Measurements from ENCODE around the gene XKRX. TPM values are rescaled to one million over a fixed set of nuclear protein-coding genes. Genes with fewer than 3 reads are reported as not detected.

XKRX gene
- polyA plus RNA-seq, 4 donors, result 0.08 to 0.43 (median 0.37) TPM

- no peak for DNase-seq (ENCODE audit: low read depth in 4 of 4, low spot score in 3 of 4)
These were observed 24.3 kb downstream of the XKRX start for GRCh38 chrX:100904433-100904832.

GRCh38 chrX:100895365-100896075, 33.2 kb downstream of the XKRX start:
- DNase-seq (ENCODE audit: low read depth in 4 of 4, low spot score in 3 of 4), result no peak

GRCh38 chrX:100883654-100884053, 45.1 kb downstream of the XKRX start:
- DNase-seq (ENCODE audit: low read depth in 4 of 4, low spot score in 3 of 4), result no peak

GRCh38 chrX:100880368-100880767, 48.3 kb downstream of the XKRX start:
- DNase-seq (ENCODE audit: low read depth in 4 of 4, low spot score in 3 of 4), result no peak

- DNase-seq (ENCODE audit: low read depth in 4 of 4, low spot score in 3 of 4), result no peak
These were observed 54.4 kb downstream of the XKRX start, which contains the start of gene NOX1 for GRCh38 chrX:100874325-100874724. Gene NOX1 (minus strand): TSS chrX:100874359. CDS start chrX:100874139, 220 bp downstream.

- no peak for DNase-seq (ENCODE audit: low read depth in 4 of 4, low spot score in 3 of 4)
These were observed 56.8 kb downstream of the XKRX start for GRCh38 chrX:100871594-100872560.

GRCh38 chrX:100870527-100870926, 58.2 kb downstream of the XKRX start:
- no peak for DNase-seq (ENCODE audit: low read depth in 4 of 4, low spot score in 3 of 4)

- DNase-seq (ENCODE audit: low read depth in 4 of 4, low spot score in 3 of 4), result no peak
These were observed 60.4 kb downstream of the XKRX start for GRCh38 chrX:100868273-100868672.

- DNase-seq (ENCODE audit: low read depth in 4 of 4, low spot score in 3 of 4), result no peak
These were observed 63.9 kb downstream of the XKRX start for GRCh38 chrX:100864657-100865391.

Other genes with a start within 250 kb of the XKRX start
- 10 to 100 TPM; 11.4 to 23.9 (median 22.5) TPM for gene SYTL4, start 196.8 kb downstream of the XKRX start, polyA plus RNA-seq (ENCODE audit: insufficient read length in 4 of 4)
- gene CSTF2, start 108.5 kb downstream of the XKRX start, polyA plus RNA-seq (ENCODE audit: insufficient read length in 4 of 4), result 10 to 100 TPM; 15.8 to 24.9 (median 21.2) TPM
- 1 to 10 TPM in 3 of 4 donors, under 1 TPM in 1; 0.48 to 1.4 (median 1.1) TPM for gene NOX1, start 54.6 kb downstream of the XKRX start, polyA plus RNA-seq (ENCODE audit: insufficient read length in 4 of 4)
- gene ARL13A, start 40.8 kb upstream of the XKRX start, polyA plus RNA-seq (ENCODE audit: insufficient read length in 4 of 4), result under 1 TPM in 3 of 4 donors, not detected in 1; 0.25 to 0.61 (median 0.34) TPM
- 10 to 100 TPM in 3 of 4 donors, 1 to 10 TPM in 1; 8.4 to 13.5 (median 11.1) TPM for gene TRMT2B, start 123.2 kb upstream of the XKRX start, polyA plus RNA-seq (ENCODE audit: insufficient read length in 4 of 4)
- gene TMEM35A, start 150.0 kb upstream of the XKRX start, polyA plus RNA-seq (ENCODE audit: insufficient read length in 4 of 4), result 10 to 100 TPM in 2 of 4 donors, 1 to 10 TPM in 2; 7.7 to 16.6 (median 10.1) TPM
- 1 to 10 TPM; 7.8 to 9.7 (median 9.0) TPM for gene CENPI, start 169.3 kb upstream of the XKRX start, polyA plus RNA-seq (ENCODE audit: insufficient read length in 4 of 4)

Measured in left renal pelvis (tissue), 4 donors.